RPMI8226 (cell line): ENCODE measurements around the gene HSF2BP.
A peak's percentile ranks its signal among the peaks of the same experiment; 100 is the strongest.

Experiments used
- DNase-seq: peaks from one replicate; pipeline ENCODE4 v3.0.0-alpha.2; 2015

HSF2BP gene

GRCh38 chr21:43648171-43648570 lies 11.1 kb downstream of the HSF2BP start:
- no peak for DNase-seq

- DNase-seq, result peak; percentile 90
Measured at GRCh38 chr21:43646550-43647260, 12.6 kb downstream of the HSF2BP start.

GRCh38 chr21:43645976-43646375 lies 13.3 kb downstream of the HSF2BP start:
- no peak for DNase-seq

GRCh38 chr21:43645136-43645891 lies 14.0 kb downstream of the HSF2BP start:
- peak; percentile 73 for DNase-seq

- DNase-seq, result no peak
Measured at GRCh38 chr21:43644609-43645008, 14.7 kb downstream of the HSF2BP start.

- DNase-seq, result no peak
Measured at GRCh38 chr21:43644071-43644470, 15.2 kb downstream of the HSF2BP start.

- no peak for DNase-seq
Measured at GRCh38 chr21:43643193-43643592, 16.1 kb downstream of the HSF2BP start.

- no peak for DNase-seq
Measured at GRCh38 chr21:43640400-43640799, 18.9 kb downstream of the HSF2BP start.

GRCh38 chr21:43639470-43640353 lies 19.6 kb downstream of the HSF2BP start:
- no peak for DNase-seq

GRCh38 chr21:43637530-43638158 lies 21.6 kb downstream of the HSF2BP start:
- DNase-seq, result no peak

GRCh38 chr21:43635436-43635835 lies 23.9 kb downstream of the HSF2BP start:
- no peak for DNase-seq

GRCh38 chr21:43634618-43635017 lies 24.7 kb downstream of the HSF2BP start:
- DNase-seq, result no peak

GRCh38 chr21:43632373-43632905 lies 26.8 kb downstream of the HSF2BP start:
- no peak for DNase-seq

GRCh38 chr21:43631411-43632107 lies 27.7 kb downstream of the HSF2BP start:
- DNase-seq, result no peak

GRCh38 chr21:43627527-43627926 lies 31.8 kb downstream of the HSF2BP start:
- DNase-seq, result no peak

GRCh38 chr21:43626390-43626789 lies 32.9 kb downstream of the HSF2BP start:
- DNase-seq, result no peak

- no peak for DNase-seq
Measured at GRCh38 chr21:43624339-43624738, 34.9 kb downstream of the HSF2BP start.

- no peak for DNase-seq
Measured at GRCh38 chr21:43623588-43623987, 35.7 kb downstream of the HSF2BP start.

- no peak for DNase-seq
Measured at GRCh38 chr21:43622796-43623195, 36.5 kb downstream of the HSF2BP start.

GRCh38 chr21:43619856-43620255 lies 39.4 kb downstream of the HSF2BP start:
- DNase-seq, result no peak

- no peak for DNase-seq
Measured at GRCh38 chr21:43619344-43619743, 39.9 kb downstream of the HSF2BP start.

GRCh38 chr21:43618940-43619339 lies 40.3 kb downstream of the HSF2BP start:
- DNase-seq, result no peak
